ENCODE data around the gene CAMK2B.

The CAMK2B gene

GRCh38 chr7:44324481-44325200 is 753 bp downstream of the CAMK2B start:
- no peak overlapping the region for H3K4me3 ChIP-seq (ENCODE audit: low read length)
- DNase-seq (ENCODE audit: low read depth), result no peak
- no peak for TF ChIP-seq CTCF (conservative IDR thresholded peaks at IDR 0.05; ENCODE audit: low read depth, low read length)

GRCh38 chr7:44324204-44324480 is 1.3 kb downstream of the CAMK2B start:
- no peak for DNase-seq (ENCODE audit: low read depth)
- no peak for TF ChIP-seq CTCF (conservative IDR thresholded peaks at IDR 0.05; ENCODE audit: low read depth, low read length)
- no peak overlapping the region for H3K4me3 ChIP-seq (ENCODE audit: low read length)

GRCh38 chr7:44323381-44324203 is 1.8 kb downstream of the CAMK2B start:
- no peak for TF ChIP-seq CTCF (conservative IDR thresholded peaks at IDR 0.05; ENCODE audit: low read depth, low read length)
- no peak for DNase-seq (ENCODE audit: low read depth)
- no peak overlapping the region for H3K4me3 ChIP-seq (ENCODE audit: low read length)

- DNase-seq (ENCODE audit: low read depth), result no peak
- TF ChIP-seq CTCF (conservative IDR thresholded peaks at IDR 0.05; ENCODE audit: low read depth, low read length), result no peak
- H3K4me3 ChIP-seq (ENCODE audit: low read length), result no peak overlapping the region
Measured at GRCh38 chr7:44322631-44323363, 2.6 kb downstream of the CAMK2B start.

GRCh38 chr7:44321796-44322195 is 3.6 kb downstream of the CAMK2B start:
- TF ChIP-seq CTCF (conservative IDR thresholded peaks at IDR 0.05; ENCODE audit: low read depth, low read length), result no peak
- no peak for DNase-seq (ENCODE audit: low read depth)
- no peak overlapping the region for H3K4me3 ChIP-seq (ENCODE audit: low read length)

GRCh38 chr7:44320794-44321371 is 4.5 kb downstream of the CAMK2B start:
- no peak for DNase-seq (ENCODE audit: low read depth)
- no peak for TF ChIP-seq CTCF (conservative IDR thresholded peaks at IDR 0.05; ENCODE audit: low read depth, low read length)
- no peak overlapping the region for H3K4me3 ChIP-seq (ENCODE audit: low read length)

All from retinal pigment epithelial cell (primary cell).